GM18870 (cell line): Measurements from ENCODE around the gene SLC29A1.

Source experiments
- ATAC-seq: cut with Tn5 transposase; IDR thresholded peaks from one replicate; pipeline ENCODE4 v1.9.1; 2021; ENCODE audit warnings: moderate library complexity; ENCODE audit not compliant: unreplicated experiment

Gene SLC29A1

GRCh38 chr6:44234101-44235025 is 11.0 kb downstream of the SLC29A1 start:
- no peak for ATAC-seq

GRCh38 chr6:44235269-44235668 is 11.9 kb downstream of the SLC29A1 start:
- no peak for ATAC-seq

GRCh38 chr6:44235891-44236516 is 12.6 kb downstream of the SLC29A1 start:
- ATAC-seq: no peak

- ATAC-seq: no peak
These were observed 13.8 kb downstream of the SLC29A1 start for GRCh38 chr6:44237021-44237812.

GRCh38 chr6:44237813-44238433 is 14.5 kb downstream of the SLC29A1 start:
- ATAC-seq: no peak

GRCh38 chr6:44238687-44239350 is 15.4 kb downstream of the SLC29A1 start:
- no peak for ATAC-seq

- ATAC-seq: no peak
These were observed 19.9 kb downstream of the SLC29A1 start for GRCh38 chr6:44243345-44243744.

- ATAC-seq: no peak
These were observed 22.1 kb downstream of the SLC29A1 start for GRCh38 chr6:44245391-44245911.

GRCh38 chr6:44245912-44246662 is 22.7 kb downstream of the SLC29A1 start:
- peak; percentile 31 for ATAC-seq

- peak; percentile 62 for ATAC-seq
These were observed 23.4 kb downstream of the SLC29A1 start, which contains the start of gene HSP90AB1 for GRCh38 chr6:44246663-44247337. TSS of gene HSP90AB1 (plus strand) at chr6:44247101. CDS start at chr6:44248630, 1,529 bp downstream.

GRCh38 chr6:44247338-44248302 is 24.2 kb downstream of the SLC29A1 start:
- ATAC-seq: peak; percentile 20

GRCh38 chr6:44248579-44248978 is 25.2 kb downstream of the SLC29A1 start:
- no peak for ATAC-seq

GRCh38 chr6:44249082-44249748 is 25.8 kb downstream of the SLC29A1 start:
- ATAC-seq: no peak

- ATAC-seq: no peak
These were observed 26.8 kb downstream of the SLC29A1 start for GRCh38 chr6:44250067-44250717.

- no peak for ATAC-seq
These were observed 27.3 kb downstream of the SLC29A1 start for GRCh38 chr6:44250718-44251123.
